HEK293T (cell line): ENCODE data around the gene BRAT1.

Experiments
- CTCF ChIA-PET: fragments of 350-600 bp; formaldehyde crosslinking; extraction: SDS; loops from one replicate; lab custom pipeline; 2021; ENCODE audit warnings: antibody characterized with exemption, inconsistent platforms; lab: Yijun Ruan, JAX
- POLR2A ChIA-PET: fragments of 350-600 bp; formaldehyde crosslinking; extraction: SDS; loops from one replicate; lab custom pipeline; 2020; ENCODE audit warnings: antibody characterized with exemption, inconsistent platforms; lab: Yijun Ruan, JAX
- DNase-seq: peaks from one replicate; pipeline ENCODE4 v3.0.0; 2012; ENCODE audit warnings: mixed read lengths; ENCODE audit errors: extremely low spot score
- ARNT ChIP-seq: fragments of 450-650 bp; IDR thresholded peaks from 2 replicates; pipeline ENCODE4 v1.6.1; 2017; ENCODE audit warnings: mild to moderate bottlenecking
- BHLHE40 ChIP-seq: fragments of 450-650 bp; IDR thresholded peaks from 2 replicates; pipeline ENCODE4 v1.6.1; 2016; ENCODE audit warnings: mild to moderate bottlenecking, moderate library complexity, borderline replicate concordance
- CTBP1 ChIP-seq: fragments of 450-650 bp; IDR thresholded peaks from 2 replicates; pipeline ENCODE4 v1.6.1; 2016; ENCODE audit warnings: borderline replicate concordance
- ELF4 ChIP-seq: fragments of 450-650 bp; IDR thresholded peaks from 2 replicates; pipeline ENCODE4 v1.6.1; 2017; ENCODE audit warnings: antibody characterized with exemption
- FOXA1 ChIP-seq: fragments of 450-650 bp; IDR thresholded peaks from 2 replicates; pipeline ENCODE4 v1.6.1; 2016; ENCODE audit warnings: mild to moderate bottlenecking
- FOXK2 ChIP-seq: fragments of 450-650 bp; IDR thresholded peaks from 2 replicates; pipeline ENCODE4 v1.6.1; 2016; ENCODE audit warnings: mild to moderate bottlenecking
- FOXM1 ChIP-seq: fragments of 450-650 bp; IDR thresholded peaks from 2 replicates; pipeline ENCODE4 v1.6.1; 2017; ENCODE audit warnings: mild to moderate bottlenecking, borderline replicate concordance
- HDGF ChIP-seq: fragments of 450-650 bp; IDR thresholded peaks from 2 replicates; pipeline ENCODE4 v1.6.1; 2017; ENCODE audit warnings: antibody characterized with exemption, borderline replicate concordance
- L3MBTL2 ChIP-seq: fragments of 450-650 bp; conservative IDR thresholded peaks from 2 replicates; pipeline ENCODE4 v1.6.1; 2016; ENCODE audit warnings: mild to moderate bottlenecking
- LEF1 ChIP-seq: fragments of 450-650 bp; IDR thresholded peaks from 2 replicates; pipeline ENCODE4 v1.6.1; 2017; ENCODE audit warnings: mild to moderate bottlenecking, borderline replicate concordance
- NFRKB ChIP-seq: fragments of 450-650 bp; IDR thresholded peaks from 2 replicates; pipeline ENCODE4 v1.6.1; 2016; ENCODE audit warnings: mild to moderate bottlenecking, moderate library complexity
- PKNOX1 ChIP-seq: fragments of 450-650 bp; IDR thresholded peaks from 2 replicates; pipeline ENCODE4 v1.6.1; 2016
- SP1 ChIP-seq: fragments of 450-650 bp; IDR thresholded peaks from 2 replicates; pipeline ENCODE4 v1.6.1; 2017
- SUZ12 ChIP-seq: fragments of 450-650 bp; IDR thresholded peaks from 2 replicates; pipeline ENCODE4 v1.6.1; 2016; ENCODE audit warnings: mild to moderate bottlenecking
- TARDBP ChIP-seq: fragments of 450-650 bp; IDR thresholded peaks from 2 replicates; pipeline ENCODE4 v1.6.1; 2016
- ZNF384 ChIP-seq: fragments of 450-650 bp; IDR thresholded peaks from 2 replicates; pipeline ENCODE4 v1.6.1; 2016

BRAT1 gene

GRCh38 chr7:2521952-2522591, 33.3 kb downstream of the BRAT1 start:
- ChIA-PET CTCF (no interaction called here), POLR2A (no interaction called here)
- DNase-seq: no peak
- TF ChIP-seq NFRKB (no peak), FOXK2 (no peak), ARNT (no peak), TARDBP (no peak)

- no peak for DNase-seq
- TF ChIP-seq FOXM1: no peak
- no peak for TF ChIP-seq FOXK2
- TF ChIP-seq L3MBTL2: no peak
- TF ChIP-seq ARNT: no peak
- TF ChIP-seq ELF4: no peak
- TF ChIP-seq FOXA1: no peak
- TF ChIP-seq HDGF: no peak
- TF ChIP-seq CTBP1: no peak
- TF ChIP-seq TARDBP: no peak
- TF ChIP-seq PKNOX1: no peak
- no peak for TF ChIP-seq BHLHE40
- TF ChIP-seq NFRKB: no peak
- TF ChIP-seq LEF1: no peak
- no peak for TF ChIP-seq ZNF384
- no peak for TF ChIP-seq SUZ12
- no peak for TF ChIP-seq SP1
- POLR2A ChIA-PET: no interaction called here
- CTCF ChIA-PET: no interaction called here
Measured at GRCh38 chr7:2521341-2521745, 34.0 kb downstream of the BRAT1 start.

GRCh38 chr7:2520761-2521290, 34.5 kb downstream of the BRAT1 start:
- no peak for DNase-seq
- TF ChIP-seq TARDBP: no peak
- no peak for TF ChIP-seq FOXK2
- no peak for TF ChIP-seq HDGF
- no peak for TF ChIP-seq FOXM1
- no peak for TF ChIP-seq NFRKB
- CTCF ChIA-PET: no interaction called here
- POLR2A ChIA-PET: interaction anchor here (0.7 kb wide), 1 partner anchor 11 kb away, joined by 3 read pairs; no protein-coding TSS in a partner anchor

- TF ChIP-seq HDGF (0 out of 2 replicates have a peak, but pooled peaks have one; percentile 62), FOXK2 (no peak), LEF1 (no peak), SP1 (no peak), SUZ12 (no peak), PKNOX1 (no peak)
- POLR2A ChIA-PET: interaction anchor here (0.6 to 0.7 kb wide), 2 partner anchors 10 to 19 kb away, joined by 3 read pairs; no protein-coding TSS in a partner anchor
- CTCF ChIA-PET: no interaction called here
- DNase-seq: peak; percentile 26
Measured at GRCh38 chr7:2520131-2520760, 35.1 kb downstream of the BRAT1 start.

- TF ChIP-seq NFRKB: no peak
- no peak for TF ChIP-seq SP1
- TF ChIP-seq FOXK2: no peak
- DNase-seq: peak; percentile 97
- ChIA-PET POLR2A (no interaction called here), CTCF (no interaction called here)
Measured at GRCh38 chr7:2519119-2519930, 36.0 kb downstream of the BRAT1 start, which contains the start of gene LFNG. TSS of gene LFNG (plus strand) at chr7:2519774. CDS start at chr7:2519862, 88 bp downstream.

GRCh38 chr7:2518737-2519118, 36.6 kb downstream of the BRAT1 start:
- CTCF ChIA-PET: no interaction called here
- TF ChIP-seq CTBP1 (no peak), FOXA1 (no peak), ARNT (no peak), PKNOX1 (no peak), FOXK2 (no peak), ZNF384 (no peak), TARDBP (no peak), NFRKB (no peak), SUZ12 (no peak), SP1 (no peak), L3MBTL2 (no peak), HDGF (no peak), LEF1 (no peak)
- POLR2A ChIA-PET: no interaction called here
- DNase-seq: no peak
